Progenitor cell of endocrine pancreas (in vitro differentiated cells): ENCODE results near the gene HEXD. TPM values are rescaled to one million over a fixed set of nuclear protein-coding genes. Genes with fewer than 3 reads are reported as not detected.

ENCODE experiments used
- DNase-seq: peaks from one replicate; pipeline ENCODE4 v3.0.0; 2021; ENCODE audit warnings: low spot score; ENCODE audit not compliant: unreplicated experiment
- H3K27ac Mint-ChIP-seq: 2 replicates; pipeline ENCODE4 v1.8.0; 2021; ENCODE audit warnings: mild to moderate bottlenecking, moderate library complexity, mixed read lengths
- H3K27me3 Mint-ChIP-seq: 2 replicates; pipeline ENCODE4 v1.8.0; 2021; ENCODE audit warnings: mixed read lengths
- H3K36me3 Mint-ChIP-seq: 2 replicates; pipeline ENCODE4 v1.8.0; 2022; ENCODE audit warnings: mixed read lengths; ENCODE audit not compliant: insufficient read depth
- H3K4me1 Mint-ChIP-seq: 2 replicates; pipeline ENCODE4 v1.8.0; 2021; ENCODE audit warnings: low read depth, mixed read lengths
- H3K4me3 Mint-ChIP-seq: 2 replicates; pipeline ENCODE4 v1.8.0; 2021; ENCODE audit warnings: low read depth, mild to moderate bottlenecking, moderate library complexity, mixed read lengths
- H3K9me3 Mint-ChIP-seq: 2 replicates; pipeline ENCODE4 v1.8.0; 2021; ENCODE audit warnings: low read depth, mixed read lengths
- total RNA-seq: library from RNA; stranded (reverse); gene quantifications from 2 replicates; pipeline ENCODE4 v1.2.1, GENCODE V29; 2021
- TF ChIP-seq, protein P1 (sequence below): fragments of 200-600 bp; sonication (generic); IDR thresholded peaks from one replicate; pipeline ENCODE4 v1.5.0; 2021; ENCODE audit warnings: antibody characterized with exemption, mild to moderate bottlenecking; ENCODE audit not compliant: unreplicated experiment

HEXD gene
- total RNA-seq, 1 donor from 2014 or later = 86.4 TPM

DNA sequence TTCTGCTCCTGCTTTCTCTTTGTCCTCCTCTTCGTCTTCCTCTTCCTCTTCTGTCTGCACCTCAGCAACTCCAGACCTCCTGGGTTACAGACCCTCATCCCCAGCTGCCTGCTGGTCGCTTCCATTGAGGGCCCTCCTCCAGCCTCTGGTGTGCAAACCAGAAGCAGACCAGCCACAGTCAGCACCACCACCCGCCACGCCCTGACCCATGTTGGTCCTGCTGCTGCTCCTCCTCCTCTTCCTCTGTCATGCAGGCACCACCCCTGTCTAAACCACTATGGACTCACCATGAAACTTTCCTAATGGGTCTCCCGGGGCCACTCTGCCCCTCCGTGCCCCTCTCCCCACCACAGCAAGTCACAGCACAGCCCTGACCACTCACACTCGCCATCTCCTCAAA is 11.7 kb downstream of the HEXD start:
- Mint-ChIP-seq H3K4me1 (peaks cover 5% of the 10 kb centered on the region), H3K4me3 (no peak overlapping the region), H3K9me3 (no peaks in the 10 kb centered on the region), H3K27me3 (no peaks in the 10 kb centered on the region), H3K27ac (no peak overlapping the region), H3K36me3 (peaks cover 1% of the 10 kb centered on the region)
- DNase-seq = no peak
- TF ChIP-seq, protein P1, sequence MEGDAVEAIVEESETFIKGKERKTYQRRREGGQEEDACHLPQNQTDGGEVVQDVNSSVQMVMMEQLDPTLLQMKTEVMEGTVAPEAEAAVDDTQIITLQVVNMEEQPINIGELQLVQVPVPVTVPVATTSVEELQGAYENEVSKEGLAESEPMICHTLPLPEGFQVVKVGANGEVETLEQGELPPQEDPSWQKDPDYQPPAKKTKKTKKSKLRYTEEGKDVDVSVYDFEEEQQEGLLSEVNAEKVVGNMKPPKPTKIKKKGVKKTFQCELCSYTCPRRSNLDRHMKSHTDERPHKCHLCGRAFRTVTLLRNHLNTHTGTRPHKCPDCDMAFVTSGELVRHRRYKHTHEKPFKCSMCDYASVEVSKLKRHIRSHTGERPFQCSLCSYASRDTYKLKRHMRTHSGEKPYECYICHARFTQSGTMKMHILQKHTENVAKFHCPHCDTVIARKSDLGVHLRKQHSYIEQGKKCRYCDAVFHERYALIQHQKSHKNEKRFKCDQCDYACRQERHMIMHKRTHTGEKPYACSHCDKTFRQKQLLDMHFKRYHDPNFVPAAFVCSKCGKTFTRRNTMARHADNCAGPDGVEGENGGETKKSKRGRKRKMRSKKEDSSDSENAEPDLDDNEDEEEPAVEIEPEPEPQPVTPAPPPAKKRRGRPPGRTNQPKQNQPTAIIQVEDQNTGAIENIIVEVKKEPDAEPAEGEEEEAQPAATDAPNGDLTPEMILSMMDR = no peak

DNA sequence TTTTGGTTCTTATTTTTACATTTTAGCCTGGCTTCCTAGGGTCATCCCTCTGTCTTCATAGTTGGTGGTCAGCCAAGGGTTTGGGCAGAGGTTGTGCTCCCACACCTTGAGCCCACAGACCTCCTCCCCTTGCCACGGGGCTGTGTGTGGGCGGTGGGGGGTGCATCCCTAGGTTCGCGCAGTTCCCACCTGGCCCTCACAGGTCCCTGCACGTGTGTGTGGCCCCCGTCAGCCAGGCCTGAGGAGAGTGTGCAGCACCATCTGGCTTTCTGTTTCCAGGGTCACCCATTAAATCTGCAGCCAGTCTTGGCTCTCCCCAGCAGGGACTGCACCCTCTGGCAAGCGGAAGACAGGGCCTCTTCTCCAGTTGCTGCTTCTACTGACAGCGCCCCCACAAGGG is 13.9 kb downstream of the HEXD start:
- TF ChIP-seq, protein P1 = no peak
- Mint-ChIP-seq H3K4me1 (no peaks in the 10 kb centered on the region), H3K9me3 (no peaks in the 10 kb centered on the region), H3K27me3 (no peaks in the 10 kb centered on the region), H3K27ac (no peak overlapping the region), H3K4me3 (no peak overlapping the region), H3K36me3 (peaks cover 1% of the 10 kb centered on the region)
- no peak for DNase-seq

DNA sequence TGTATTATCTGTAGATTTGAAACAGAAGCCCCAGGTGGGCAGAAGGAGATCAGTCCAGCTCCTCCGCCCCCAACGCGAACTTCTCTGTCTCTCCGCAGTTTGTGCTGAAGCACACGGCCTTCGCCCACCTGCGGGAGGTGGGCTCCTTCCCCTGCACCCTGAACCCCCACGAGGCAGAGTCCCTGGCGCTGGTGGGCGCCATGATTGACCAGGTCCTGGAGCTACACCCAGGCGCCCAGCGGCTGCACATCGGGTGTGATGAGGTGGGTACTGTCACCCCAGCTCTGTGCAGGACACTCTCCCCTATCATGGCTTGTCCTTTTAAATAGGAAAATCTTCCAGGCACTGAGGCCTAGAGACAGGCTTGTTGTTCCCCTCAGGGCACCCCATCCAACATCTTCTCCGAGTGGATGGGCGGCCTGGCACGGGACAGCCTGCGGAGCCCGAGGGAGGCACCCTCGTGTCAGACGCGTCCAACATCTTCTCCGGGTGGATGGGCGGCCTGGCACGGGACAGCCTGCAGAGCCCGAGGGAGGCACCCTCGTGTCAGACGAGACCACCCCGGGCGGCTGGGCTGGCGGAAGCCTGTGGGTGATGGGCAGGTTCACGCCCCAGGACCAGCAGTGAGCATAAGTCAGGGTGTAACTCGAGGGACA is 15.5 kb downstream of the HEXD start:
- Mint-ChIP-seq H3K27ac (no peak overlapping the region), H3K4me1 (no peaks in the 10 kb centered on the region), H3K4me3 (no peak overlapping the region), H3K36me3 (peaks cover 4% of the 10 kb centered on the region), H3K9me3 (no peaks in the 10 kb centered on the region), H3K27me3 (no peaks in the 10 kb centered on the region)
- no peak for DNase-seq
- TF ChIP-seq, protein P1 = no peak

DNA sequence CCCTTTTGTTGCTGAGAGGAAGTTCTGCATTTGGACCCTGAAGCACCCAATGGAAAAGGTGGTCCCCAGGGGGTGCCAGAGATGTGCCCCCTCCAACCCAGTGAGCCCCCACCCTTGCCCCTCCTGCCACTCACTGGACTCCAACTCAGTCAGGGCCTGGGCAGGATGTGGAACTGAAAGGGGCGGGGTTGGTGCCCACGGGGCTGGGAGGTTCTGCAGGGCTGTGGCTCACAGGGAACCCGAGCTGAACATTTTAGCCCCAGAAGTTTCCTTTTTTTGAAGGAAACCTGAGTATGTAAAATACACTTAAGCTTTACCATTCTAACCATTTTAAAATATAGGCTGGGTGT is 16.0 kb downstream of the HEXD start:
- no peaks in the 10 kb centered on the region for H3K27me3 Mint-ChIP-seq
- TF ChIP-seq, protein P1 = no peak
- no peaks in the 10 kb centered on the region for H3K9me3 Mint-ChIP-seq
- no peak for DNase-seq
- no peaks in the 10 kb centered on the region for H3K4me1 Mint-ChIP-seq
- H3K27ac Mint-ChIP-seq = no peak overlapping the region
- peaks cover 4% of the 10 kb centered on the region for H3K36me3 Mint-ChIP-seq
- H3K4me3 Mint-ChIP-seq = no peak overlapping the region

DNA sequence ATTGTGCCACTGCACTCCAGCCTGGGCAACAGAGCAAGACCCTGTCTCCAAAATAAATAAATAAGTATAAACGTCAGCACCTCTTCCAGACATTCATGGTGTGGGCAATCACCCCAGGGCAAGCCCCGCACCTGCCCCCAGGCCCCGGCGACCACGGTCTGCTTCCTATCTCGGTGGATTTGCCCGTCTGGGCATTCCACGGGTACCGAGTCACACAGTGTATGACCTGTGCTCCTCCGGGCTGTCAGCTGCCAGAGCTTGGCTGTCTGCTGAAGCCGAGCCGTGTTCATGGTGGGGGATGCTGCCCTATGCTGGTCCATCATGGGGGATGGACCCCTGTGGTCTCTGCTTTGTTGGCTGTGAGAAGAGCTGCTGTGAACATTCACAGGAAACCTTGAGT is 17.0 kb downstream of the HEXD start:
- no peak for DNase-seq
- H3K9me3 Mint-ChIP-seq = no peaks in the 10 kb centered on the region
- H3K27me3 Mint-ChIP-seq = no peaks in the 10 kb centered on the region
- no peaks in the 10 kb centered on the region for H3K4me1 Mint-ChIP-seq
- peaks cover 4% of the 10 kb centered on the region for H3K36me3 Mint-ChIP-seq
- no peak overlapping the region for H3K4me3 Mint-ChIP-seq
- TF ChIP-seq, protein P1 = no peak
- H3K27ac Mint-ChIP-seq = no peak overlapping the region
